Right renal cortex interstitium (tissue), 3 donors: ENCODE measurements around the gene SORCS3. TPM values are rescaled to one million over a fixed set of nuclear protein-coding genes. Genes with fewer than 3 reads are reported as not detected.

Experiments
- DNase-seq, 3 donors: peaks; one replicate each; pipeline ENCODE4 v3.0.0-alpha.2; 2013; ENCODE audit warnings: low read depth in 3 of 3, low spot score in 2 of 3
- polyA plus RNA-seq, 3 donors: library from polyadenylated mRNA; unstranded; fragments of 120-200 nt; gene quantifications; one replicate each; pipeline ENCODE4 v1.2.1, GENCODE V29; 2013; ENCODE audit not compliant: insufficient read length in 3 of 3

SORCS3 gene
- polyA plus RNA-seq, 3 donors = 2.6 to 4.1 (median 3.6) TPM

GRCh38 chr10:104642658-104643302, 1.7 kb downstream of the SORCS3 start:
- peak in 1 of 3 donors; percentile 73 for DNase-seq

DNA sequence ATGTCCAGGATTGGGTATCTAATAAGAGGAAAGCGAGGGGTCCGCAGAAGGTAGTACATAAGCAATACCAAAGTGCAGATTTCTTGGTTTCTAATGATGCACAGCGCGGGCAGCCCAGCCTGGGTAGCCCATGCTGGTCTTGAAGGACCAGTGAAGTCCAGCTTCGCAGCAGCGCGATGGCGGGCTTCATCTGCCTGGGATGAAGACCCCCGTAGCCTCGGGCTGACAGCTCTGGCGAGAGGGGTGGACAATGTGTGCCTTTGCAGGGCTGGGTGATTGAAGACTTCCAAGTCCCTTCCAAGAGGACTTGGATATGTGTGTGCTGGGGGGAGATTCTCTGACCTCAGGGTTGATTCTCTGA, 2.2 kb downstream of the SORCS3 start:
- DNase-seq = no peak

GRCh38 chr10:104646146-104646545, 5.1 kb downstream of the SORCS3 start:
- no peak for DNase-seq

- DNase-seq = no peak
These were observed 7.3 kb downstream of the SORCS3 start for GRCh38 chr10:104648421-104648820.

DNA sequence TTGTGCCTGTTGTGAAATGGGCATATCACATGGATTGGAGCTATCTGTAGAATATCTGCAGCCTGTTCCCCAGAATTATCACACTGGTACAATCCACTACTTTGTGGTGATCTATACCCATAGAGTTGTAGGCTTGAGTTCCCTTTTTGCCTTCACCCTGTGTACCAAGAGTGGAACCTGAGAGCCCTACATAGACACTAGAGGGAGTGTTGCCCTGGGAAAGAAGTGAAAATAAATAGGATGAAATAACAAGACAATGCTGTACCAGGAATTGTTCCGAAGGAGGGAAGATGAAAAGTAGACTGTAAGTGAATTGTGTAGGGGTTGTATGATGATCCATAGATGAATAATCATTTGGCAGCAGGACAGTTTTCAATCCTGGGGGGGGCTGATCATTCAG, 9.0 kb downstream of the SORCS3 start:
- DNase-seq = no peak

GRCh38 chr10:104650635-104651331, 9.7 kb downstream of the SORCS3 start:
- no peak for DNase-seq

GRCh38 chr10:104657036-104657435, 15.9 kb downstream of the SORCS3 start:
- DNase-seq = no peak

DNA sequence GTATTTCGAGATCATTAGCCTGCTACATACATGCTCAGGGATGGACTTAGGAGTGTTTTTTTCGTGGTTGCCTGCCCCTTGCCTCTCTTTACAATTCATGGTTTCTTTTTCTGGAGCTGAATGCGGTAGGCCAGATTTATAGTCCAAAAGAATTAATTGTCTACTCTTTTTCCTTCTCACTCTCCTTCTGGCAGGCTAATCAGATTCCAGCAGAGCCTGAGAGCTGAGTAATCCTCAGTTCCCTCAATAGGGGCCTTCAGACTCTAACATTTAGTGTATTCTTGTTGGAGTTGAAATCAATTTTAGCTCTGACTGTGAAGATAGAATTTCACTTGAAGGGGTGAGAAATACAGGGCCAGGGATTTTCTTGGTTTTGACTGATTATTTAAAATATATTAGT, 16.4 kb downstream of the SORCS3 start:
- DNase-seq = no peak

DNA sequence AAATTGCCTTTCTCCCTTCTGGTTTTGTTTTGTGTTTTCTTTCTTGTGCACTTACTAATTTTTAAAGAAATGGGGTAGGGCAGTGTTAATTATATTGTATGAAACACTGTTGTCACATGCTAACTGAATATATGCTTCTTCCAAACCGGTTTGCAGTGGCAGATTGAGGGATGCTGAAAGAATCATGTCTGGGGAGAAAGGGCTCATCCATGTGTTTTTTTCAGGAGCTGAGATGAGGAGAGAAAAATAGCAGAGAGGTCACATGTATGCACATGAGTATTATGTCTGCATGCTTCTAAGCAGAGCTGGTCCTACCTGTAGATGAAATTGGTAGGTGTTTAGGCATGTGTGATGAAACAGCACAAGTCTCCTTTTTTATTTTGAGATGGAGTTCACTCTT, 17.0 kb downstream of the SORCS3 start:
- DNase-seq = no peak

DNA sequence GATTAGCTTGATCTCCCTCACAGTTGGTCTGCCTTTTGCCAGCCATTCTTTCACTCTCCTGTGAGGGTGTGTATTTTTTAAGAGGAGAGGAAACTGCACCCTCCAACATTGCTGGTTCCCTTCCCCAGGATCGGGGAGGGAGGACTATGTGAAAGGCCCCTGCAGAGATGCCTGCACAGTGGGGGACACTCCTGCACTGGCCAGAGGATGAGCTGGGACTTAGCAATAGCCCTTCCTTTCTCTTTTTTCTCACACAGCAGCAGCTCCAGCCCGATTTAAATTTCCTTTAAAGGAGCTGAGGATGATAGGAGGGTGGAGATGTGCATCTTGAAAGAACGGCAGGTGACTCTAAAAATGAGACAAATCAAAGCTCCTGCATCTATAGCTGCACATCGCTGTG, 18.7 kb downstream of the SORCS3 start:
- DNase-seq = no peak

GRCh38 chr10:104663076-104663475, 22.0 kb downstream of the SORCS3 start:
- DNase-seq = no peak

DNA sequence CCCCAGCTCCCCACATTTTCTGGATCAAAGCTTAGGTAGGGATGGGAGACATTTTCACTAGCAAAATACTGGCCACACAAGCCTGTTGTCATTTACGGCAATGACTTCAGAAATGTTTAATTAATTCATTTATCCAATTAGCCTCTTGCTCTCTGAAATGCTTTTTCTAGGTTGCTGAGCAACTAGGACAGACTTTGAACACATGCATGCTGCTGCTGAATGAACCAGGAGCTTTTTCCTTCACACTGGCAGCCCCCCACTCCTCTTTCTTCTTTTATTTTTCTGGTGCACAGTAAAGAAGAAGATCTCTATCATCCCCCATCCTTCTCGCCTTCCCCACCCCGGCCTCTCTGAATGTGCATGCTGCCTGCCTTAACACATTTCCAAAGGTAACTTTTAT, 22.5 kb downstream of the SORCS3 start:
- DNase-seq = no peak

- DNase-seq = no peak
These were observed 23.1 kb downstream of the SORCS3 start for GRCh38 chr10:104664205-104664604.

DNA sequence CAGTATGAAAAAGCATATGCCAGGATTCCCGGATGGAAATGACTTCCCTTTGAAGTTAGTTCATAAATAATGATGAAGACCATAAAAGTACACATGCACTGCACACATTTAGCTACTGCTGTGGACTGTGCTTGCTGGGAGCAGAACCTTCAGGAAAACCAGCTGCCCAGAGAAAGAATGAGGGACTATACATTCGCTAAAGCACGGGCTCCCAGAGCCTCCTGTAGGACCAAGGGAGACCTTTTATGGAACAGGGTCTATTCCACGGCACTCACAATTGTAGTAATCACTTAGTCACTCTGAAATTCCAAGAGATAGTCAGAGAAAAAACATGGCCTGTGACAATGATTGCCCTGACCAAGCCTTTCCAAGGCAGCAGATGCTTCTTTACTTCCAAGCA, 24.1 kb downstream of the SORCS3 start:
- no peak for DNase-seq

DNA sequence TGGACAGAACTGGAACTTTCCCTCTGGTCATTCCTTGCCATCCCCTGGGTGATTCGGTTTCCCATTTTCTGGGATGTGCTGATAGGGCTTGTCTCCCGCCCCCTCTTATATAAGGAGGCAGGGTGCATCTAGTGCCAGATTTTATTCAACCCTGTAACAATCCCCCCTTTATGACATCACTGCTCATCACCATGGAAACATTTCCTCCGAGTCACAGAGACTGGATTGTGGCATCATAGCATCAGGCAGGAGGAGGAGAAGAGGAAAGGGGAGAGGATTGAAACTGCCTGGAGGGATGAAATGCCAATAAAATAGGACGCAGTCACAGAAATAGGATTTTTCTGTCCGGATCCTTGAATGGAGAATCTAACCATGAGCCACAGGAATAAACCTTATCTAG, 25.0 kb downstream of the SORCS3 start:
- DNase-seq = no peak

GRCh38 chr10:104676874-104677273, 35.8 kb downstream of the SORCS3 start:
- no peak for DNase-seq

DNA sequence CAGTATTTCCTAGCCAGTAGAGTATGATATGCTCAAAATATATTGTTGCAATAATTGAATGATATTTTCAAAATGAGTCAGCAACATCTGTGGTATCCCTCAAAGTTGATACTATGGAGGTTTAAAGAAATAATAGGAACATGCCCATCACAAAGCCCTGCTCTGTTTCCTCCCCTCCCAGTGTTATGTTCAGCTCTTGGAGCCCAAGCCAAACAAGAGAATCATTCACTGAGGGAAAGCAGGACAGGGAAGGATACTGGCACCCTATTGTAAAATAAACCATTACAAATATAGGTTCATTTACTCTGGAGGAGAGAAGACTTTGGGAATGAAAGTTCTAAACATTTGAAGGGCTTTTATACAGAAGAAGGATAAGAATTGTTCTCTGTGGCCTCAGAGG, 37.6 kb downstream of the SORCS3 start:
- no peak for DNase-seq

DNA sequence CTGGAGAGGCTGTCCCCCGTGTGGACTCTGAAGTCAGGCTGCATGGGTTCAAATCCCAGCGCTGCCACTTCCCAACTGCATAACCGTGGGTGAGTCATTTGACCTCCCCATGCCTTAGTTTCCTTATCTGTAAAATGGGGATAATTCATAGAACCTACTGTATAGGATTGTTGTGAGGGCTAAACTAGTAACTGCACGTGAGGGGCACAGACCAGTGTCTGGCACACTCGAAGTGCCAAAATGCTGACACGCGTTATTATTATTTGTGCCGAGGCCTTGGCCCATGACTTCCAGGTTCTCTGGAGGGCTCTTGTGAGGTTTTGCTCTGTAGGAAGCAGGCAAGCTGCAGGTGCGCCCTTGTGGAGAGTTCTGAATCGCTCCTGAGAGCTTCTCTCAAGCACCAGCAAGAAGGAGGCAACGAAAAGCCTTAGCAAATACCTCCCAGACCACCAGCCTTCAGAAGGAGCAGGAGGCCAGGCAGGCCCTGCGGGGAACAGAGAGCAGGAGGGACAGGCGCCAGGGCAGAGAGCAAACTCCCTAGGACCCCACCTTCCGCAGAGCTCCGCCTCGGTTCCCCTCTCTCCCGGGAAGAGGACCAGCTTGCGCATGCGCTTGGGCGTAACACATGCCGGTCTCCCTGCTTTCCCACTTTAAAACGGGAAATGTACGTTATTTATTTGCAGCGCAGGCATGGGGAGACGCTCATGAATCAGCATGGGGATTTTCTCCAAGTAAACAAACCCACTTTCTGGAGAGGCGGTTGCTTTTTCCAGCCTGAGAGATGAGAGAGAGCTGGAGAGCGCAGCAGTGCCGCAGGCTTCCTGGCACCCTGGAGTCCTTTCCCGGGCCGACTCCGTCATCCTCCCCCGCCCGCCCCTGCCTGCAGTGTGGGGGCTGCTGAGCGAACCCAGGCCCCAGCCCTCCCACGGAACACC, 39.6 kb downstream of the SORCS3 start:
- DNase-seq = peak; percentile 29 to 38 (median 32)

GRCh38 chr10:104681485-104681884, 40.4 kb downstream of the SORCS3 start:
- DNase-seq = no peak

GRCh38 chr10:104683567-104683966, 42.5 kb downstream of the SORCS3 start:
- no peak for DNase-seq

GRCh38 chr10:104686829-104687228, 45.7 kb downstream of the SORCS3 start:
- DNase-seq = no peak
